H1 (cell line): Measurements from ENCODE around the gene OBSCN. TPM values are rescaled to one million over a fixed set of nuclear protein-coding genes. Genes with fewer than 3 reads are reported as not detected.

Experiments
- CTCF ChIA-PET: fragments of 300-600 bp; sonication (Branson Sonifier 250); formaldehyde crosslinking; loops from one replicate; lab custom pipeline; 2021; ENCODE audit not compliant: partially characterized antibody; lab: Charles Lee
- POLR2A ChIA-PET: fragments of 300-600 bp; sonication (Branson Sonifier 250); formaldehyde crosslinking; loops from one replicate; lab custom pipeline; 2021; ENCODE audit warnings: inconsistent platforms; ENCODE audit not compliant: partially characterized antibody; lab: Charles Lee
- DNase-seq, 2 experiments: peaks; one replicate each; pipeline versions ENCODE4 v3.0.0 to v3.0.0-alpha.2; 2010 to 2022; ENCODE audit warnings: low spot score in 2 of 2, low read depth in 1 of 2, mixed read lengths in 1 of 2
- FAIRE-seq: peaks from 2 replicates; lab custom pipeline; 2011; peaks lifted over from hg19 to GRCh38; lab: Jason Lieb, UNC
- H2AFZ ChIP-seq: 2 replicates; pipeline ENCODE4 v1.8.1; 2012; ENCODE audit warnings: low read length, inconsistent platforms
- H2AK5ac ChIP-seq: 2 replicates; pipeline ENCODE4 v1.6.1; 2013; ENCODE audit warnings: low read depth, low read length
- H2BK120ac ChIP-seq: replicated peaks from 2 replicates; pipeline ENCODE3; 2013; ENCODE audit warnings: low read depth, low read length, inconsistent platforms
- H2BK12ac ChIP-seq: 2 replicates; pipeline ENCODE4 v1.6.1; 2013; ENCODE audit warnings: low read depth, low read length
- H2BK15ac ChIP-seq: 2 replicates; pipeline ENCODE4 v1.6.1; 2013; ENCODE audit warnings: low read length
- H2BK20ac ChIP-seq: 2 replicates; pipeline ENCODE4 v1.6.1; 2013; ENCODE audit warnings: low read length
- H2BK5ac ChIP-seq: 2 replicates; pipeline ENCODE4 v1.6.1; 2013; ENCODE audit warnings: low read depth, low read length
- H3K14ac ChIP-seq: 2 replicates; pipeline ENCODE4 v1.6.1; 2013; ENCODE audit warnings: inconsistent platforms; ENCODE audit not compliant: insufficient read length
- H3K18ac ChIP-seq: 2 replicates; pipeline ENCODE4 v1.6.1; 2013; ENCODE audit warnings: low read length; ENCODE audit errors: extremely low read depth
- H3K23ac ChIP-seq: 2 replicates; pipeline ENCODE4 v1.6.1; 2013; ENCODE audit warnings: inconsistent platforms; ENCODE audit not compliant: insufficient read length
- H3K23me2 ChIP-seq: 2 replicates; pipeline ENCODE4 v1.6.1; 2013; ENCODE audit warnings: low read depth, low read length
- H3K27ac ChIP-seq: 2 replicates; pipeline ENCODE4 v1.6.1; 2011; ENCODE audit warnings: low read depth, low read length, inconsistent platforms
- H3K27me3 ChIP-seq, 4 experiments: replicated peaks in 1 of 4; 1 replicate in 1 of 4; 2 replicates in 3 of 4; pipeline versions ENCODE4 v1.6.1 to v1.8.1; 2011 to 2013; ENCODE audit warnings: low read length in 3 of 4, mild to moderate bottlenecking in 3 of 4, inconsistent platforms in 2 of 4, mixed read lengths in 2 of 4, moderate library complexity in 1 of 4; ENCODE audit not compliant: control insufficient read depth in 3 of 4, insufficient read depth in 3 of 4; ENCODE audit errors: extremely low read depth in 1 of 4
- H3K36me3 ChIP-seq, 4 experiments: 2 replicates each; pipeline versions ENCODE4 v1.6.1 to v1.8.1; 2011 to 2013; ENCODE audit warnings: mild to moderate bottlenecking in 4 of 4, low read length in 3 of 4, moderate library complexity in 2 of 4, control low read depth in 1 of 4, inconsistent platforms in 1 of 4; ENCODE audit not compliant: insufficient read depth in 4 of 4, control insufficient read depth in 2 of 4
- H3K4ac ChIP-seq: replicated peaks from 2 replicates; pipeline ENCODE3; 2013; ENCODE audit warnings: low read length, low read depth, mixed read lengths, inconsistent platforms; ENCODE audit not compliant: insufficient read length
- H3K4me1 ChIP-seq, 4 experiments: replicated peaks in 1 of 4; 1 replicate in 1 of 4; 2 replicates in 3 of 4; pipeline versions ENCODE4 v1.6.1 to v1.8.1; 2011 to 2013; ENCODE audit warnings: low read length in 3 of 4, inconsistent platforms in 2 of 4, mixed read lengths in 1 of 4; ENCODE audit not compliant: insufficient read depth in 4 of 4, control insufficient read depth in 3 of 4
- H3K4me2 ChIP-seq, 2 experiments: 2 replicates each; pipeline versions ENCODE4 v1.6.1 to v1.8.1; 2011 to 2013; ENCODE audit warnings: low read depth in 2 of 2, low read length in 2 of 2, control low read depth in 1 of 2, inconsistent platforms in 1 of 2, mild to moderate bottlenecking in 1 of 2; ENCODE audit not compliant: insufficient read depth in 1 of 2
- H3K4me3 ChIP-seq, 4 experiments: fragments of 200-600, 300-600 bp in 1 of 4; sonication (generic), shearing (Covaris generic), sonication (Bioruptor Twin) in 1 of 4; 2 replicates each; pipeline versions ENCODE4 v1.5.1 to v1.8.1; 2011 to 2016; ENCODE audit warnings: low read length in 4 of 4, low read depth in 3 of 4, control low read depth in 2 of 4, inconsistent platforms in 2 of 4, mild to moderate bottlenecking in 2 of 4, mixed read lengths in 1 of 4, moderate library complexity in 1 of 4; ENCODE audit not compliant: insufficient read depth in 2 of 4; ENCODE audit errors: extremely low read depth in 1 of 4
- H3K56ac ChIP-seq: replicated peaks from 2 replicates; pipeline ENCODE3; 2013; ENCODE audit warnings: low read depth, mild to moderate bottlenecking, mixed read lengths, low read length, inconsistent platforms; ENCODE audit not compliant: insufficient read length
- H3K79me1 ChIP-seq: 2 replicates; pipeline ENCODE4 v1.6.1; 2013; ENCODE audit warnings: low read depth, low read length, control low read depth
- H3K79me2 ChIP-seq, 2 experiments: 2 replicates each; pipeline versions ENCODE4 v1.6.1 to v1.8.1; 2012 to 2013; ENCODE audit warnings: low read length in 2 of 2, mild to moderate bottlenecking in 2 of 2, inconsistent platforms in 1 of 2; ENCODE audit not compliant: insufficient read depth in 2 of 2, control insufficient read depth in 1 of 2
- H3K9ac ChIP-seq, 4 experiments: replicated peaks in 1 of 4; 1 replicate in 1 of 4; 2 replicates in 3 of 4; pipeline versions ENCODE4 v1.6.1 to v1.8.1; 2011 to 2013; ENCODE audit warnings: low read depth in 3 of 4, low read length in 3 of 4, control low read depth in 2 of 4, mild to moderate bottlenecking in 2 of 4, moderate library complexity in 2 of 4, inconsistent platforms in 1 of 4; ENCODE audit errors: extremely low read depth in 1 of 4
- H3K9me3 ChIP-seq, 2 experiments: 2 replicates each; pipeline versions ENCODE4 v1.6.1 to v1.8.1; 2012 to 2013; ENCODE audit warnings: mild to moderate bottlenecking in 2 of 2, moderate library complexity in 2 of 2, control low read depth in 1 of 2, inconsistent platforms in 1 of 2, low read depth in 1 of 2, low read length in 1 of 2, mixed read lengths in 1 of 2; ENCODE audit not compliant: insufficient read depth in 2 of 2
- H4K20me1 ChIP-seq, 2 experiments: replicated peaks in 1 of 2; 2 replicates each; pipeline versions ENCODE3 to v1.8.1; 2011 to 2013; ENCODE audit warnings: inconsistent platforms in 2 of 2, low read length in 2 of 2, mild to moderate bottlenecking in 1 of 2; ENCODE audit not compliant: insufficient read depth in 2 of 2, control insufficient read depth in 1 of 2
- H4K5ac ChIP-seq: 2 replicates; pipeline ENCODE4 v1.6.1; 2013; ENCODE audit warnings: low read length, low read depth, mixed read lengths, inconsistent platforms; ENCODE audit not compliant: insufficient read length
- H4K8ac ChIP-seq: 2 replicates; pipeline ENCODE4 v1.8.0; 2013; ENCODE audit warnings: mild to moderate bottlenecking, moderate library complexity, low read length, inconsistent platforms; ENCODE audit not compliant: insufficient read depth; ENCODE audit errors: extremely low read depth
- H4K91ac ChIP-seq: replicated peaks from 2 replicates; pipeline ENCODE3; 2013; ENCODE audit warnings: low read length, mixed read lengths, inconsistent platforms; ENCODE audit not compliant: insufficient read length
- BCL11A ChIP-seq, 2 experiments: IDR thresholded peaks; one replicate each; pipeline ENCODE4 v1.6.1; 2011; ENCODE audit warnings: low read depth in 2 of 2, low read length in 2 of 2, mild to moderate bottlenecking in 2 of 2
- CBX5 ChIP-seq: fragments of 300-800, 300-1000 bp; sonication (generic); IDR thresholded peaks from 2 replicates; pipeline ENCODE4 v1.7.1; 2016; ENCODE audit warnings: antibody characterized with exemption, low read length, low read depth
- CHD2 ChIP-seq: IDR thresholded peaks from 2 replicates; pipeline ENCODE4 v1.6.1; 2012; ENCODE audit warnings: low read length, improper control_type of control experiment
- PHF8 ChIP-seq: fragments of 200-600 bp; sonication (generic); conservative IDR thresholded peaks from 2 replicates; pipeline ENCODE4 v1.7.1; 2012; ENCODE audit warnings: low read depth, mild to moderate bottlenecking, inconsistent platforms, low read length, moderate library complexity
- RFX5 ChIP-seq: IDR thresholded peaks from 2 replicates; pipeline ENCODE4 v1.6.1; 2011; ENCODE audit warnings: low read depth, low read length, improper control_type of control experiment, borderline replicate concordance
- SAP30 ChIP-seq: fragments of 300-600 bp; sonication (generic); IDR thresholded peaks from 2 replicates; pipeline ENCODE4 v1.7.1; 2012; ENCODE audit warnings: low read length, moderate library complexity, mild to moderate bottlenecking, inconsistent platforms; ENCODE audit not compliant: insufficient read depth, insufficient replicate concordance
- SIRT6 ChIP-seq: IDR thresholded peaks from one replicate; pipeline ENCODE4 v1.7.1; 2012; ENCODE audit warnings: low read length, inconsistent platforms
- SP2 ChIP-seq: IDR thresholded peaks from 2 replicates; pipeline ENCODE4 v1.6.1; 2012; ENCODE audit warnings: mild to moderate bottlenecking, low read length, inconsistent platforms
- TEAD4 ChIP-seq: IDR thresholded peaks from 2 replicates; pipeline ENCODE4 v1.6.1; 2012; ENCODE audit warnings: low read depth, low read length, inconsistent platforms, mixed read lengths
- ZNF274 ChIP-seq: IDR thresholded peaks from 2 replicates; pipeline ENCODE4 v1.7.0; 2012; ENCODE audit warnings: low read length, borderline replicate concordance; ENCODE audit errors: extremely low read depth
- WGBS, 2 experiments: shearing (Covaris generic) in 1 of 2; methylation state at CpG; one replicate each; pipeline versions ENCODE4 v1.1.6 to v1.1.7; 2013 to 2015; ENCODE audit warnings: low lambda C conversion rate in 2 of 2, mixed read lengths in 2 of 2, inconsistent platforms in 1 of 2, low coverage in 1 of 2, missing lambda C conversion rate in 1 of 2; ENCODE audit not compliant: insufficient replicate concordance in 2 of 2, insufficient coverage in 1 of 2, insufficient read length in 1 of 2; ENCODE audit errors: extremely low coverage in 1 of 2, missing lambda C conversion rate in 1 of 2; 5-methylcytosine and 5-hydroxymethylcytosine counted together
- polyA plus RNA-seq, 7 experiments: library from polyadenylated mRNA; depleted of rRNA in 3 of 7; stranded (reverse) in 5 of 7; unstranded in 2 of 7; fragments of >200 nt in 5 of 7; fragments of 200-250 nt in 2 of 7; gene quantifications; 1 replicate in 5 of 7; 2 replicates in 1 of 7; 4 replicates in 1 of 7; pipeline versions ENCODE4 v1.2.1 to v1.2.3, GENCODE V29; 2011 to 2013; ENCODE audit warnings: missing spikeins in 2 of 7, mixed read lengths in 2 of 7
- total RNA-seq: library from RNA; stranded (reverse); fragmentation: NEBNext Ultra II Directional; extraction: Animal tissue kit (Norgen Biotek cat#: 25700); gene quantifications from 2 replicates; pipeline ENCODE4 v1.2.1, GENCODE V29; 2021
- TF ChIP-seq, protein P1 (sequence below): IDR thresholded peaks from 2 replicates; pipeline ENCODE4 v1.6.1; 2011; ENCODE audit warnings: low read length, improper control_type of control experiment

Gene OBSCN
- total and polyA plus RNA-seq, 2 of the 8 experiments (the other 6 are each of a cell fraction or from before 2014, with no cell fraction given): 7.5 to 28.4 TPM

DNA sequence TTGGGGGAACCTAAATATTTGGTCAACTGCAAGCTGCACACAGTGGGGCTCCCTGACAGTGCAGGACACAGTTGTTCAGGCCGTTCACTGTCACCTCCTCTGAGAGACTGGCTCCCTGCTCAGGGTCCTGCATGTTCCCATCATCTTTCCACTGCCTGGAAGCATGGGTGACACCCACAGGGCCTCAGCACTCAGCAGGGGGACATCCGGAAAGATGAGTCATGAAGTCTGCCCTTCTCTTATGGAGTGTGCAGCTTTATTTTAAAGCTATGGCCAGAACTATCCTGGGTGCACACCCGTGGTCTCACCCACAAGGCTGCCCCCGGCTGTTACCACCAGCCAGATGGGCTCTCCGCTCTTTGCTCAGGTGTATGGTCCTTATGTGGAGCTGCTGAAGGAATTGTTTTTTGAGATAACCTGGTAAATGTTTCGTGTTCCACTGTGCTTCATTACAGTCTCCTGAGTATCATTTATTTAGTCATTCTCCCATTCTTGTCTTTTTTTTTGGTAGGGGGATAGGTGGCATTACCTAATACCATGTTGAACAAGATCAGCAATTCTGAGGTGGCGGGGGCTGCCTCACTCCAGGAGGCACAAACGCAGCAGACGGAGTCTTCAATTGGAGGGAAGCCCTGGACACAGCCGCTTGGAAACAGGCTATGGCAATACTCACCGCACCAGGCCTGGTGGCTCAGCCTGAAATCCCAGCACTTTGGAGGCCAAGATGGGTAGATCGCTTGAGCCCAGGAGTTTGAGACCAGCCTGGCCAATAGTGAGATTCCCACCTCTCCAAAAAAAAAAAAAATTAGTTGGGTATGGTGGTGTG is 184.5 kb downstream of the OBSCN start:
- no peak overlapping the region for H3K14ac ChIP-seq
- no peak overlapping the region for H3K23ac ChIP-seq
- H4K20me1 ChIP-seq: peaks cover 12 to 23% of the 10 kb centered on the region in 2 experiments
- no peak overlapping the region for H2AK5ac ChIP-seq
- peaks cover 2% of the 10 kb centered on the region; the same call in 1 of the 2 replicates for H3K79me1 ChIP-seq
- no peaks in the 10 kb centered on the region for H3K4me1 ChIP-seq
- H3K4me3 ChIP-seq: no peak overlapping the region
- H2BK120ac ChIP-seq: no peak overlapping the region
- H4K8ac ChIP-seq: no peak overlapping the region; the same call in 1 of the 2 replicates
- no peaks in the 10 kb centered on the region for H3K23me2 ChIP-seq
- H3K9me3 ChIP-seq: no peaks in the 10 kb centered on the region
- H2BK12ac ChIP-seq: no peak overlapping the region
- H3K4me2 ChIP-seq: no peak overlapping the region
- no peak for FAIRE-seq
- no peak overlapping the region for H2BK20ac ChIP-seq
- no peak for DNase-seq
- no peak overlapping the region for H2BK5ac ChIP-seq
- H3K18ac ChIP-seq: no peak overlapping the region
- H3K79me2 ChIP-seq: no peaks in the 10 kb centered on the region
- peaks cover 5 to 36% (median 20%) of the 10 kb centered on the region in 4 experiments; a peak in 7 of 8 replicates for H3K36me3 ChIP-seq
- no peak overlapping the region for H2BK15ac ChIP-seq
- no peaks in the 10 kb centered on the region for H3K27me3 ChIP-seq
- no peak overlapping the region for H3K27ac ChIP-seq
- H2AFZ ChIP-seq: no peak overlapping the region
- no peak overlapping the region for H3K9ac ChIP-seq
- CTCF ChIA-PET: interaction anchor here (0.6 to 1.4 kb wide), 7 partner anchors 11 to 481 kb away, joined by 3 to 6 read pairs (median 5); no protein-coding TSS in a partner anchor
- WGBS, 2 experiments: 89% methylated on average over 11 of the region's 12 CpGs; no CpG with 5 or more reads in 1 of the 2 experiments
- no peak overlapping the region for H4K5ac ChIP-seq
- POLR2A ChIA-PET: interaction anchor here (0.9 to 5.8 kb wide), 7 partner anchors 8 to 105 kb away, joined by 3 to 31 read pairs (median 5); partner anchors contain the start of gene TRIM11
- H3K56ac ChIP-seq: no peak overlapping the region
- H4K91ac ChIP-seq: no peak overlapping the region
- no peak overlapping the region for H3K4ac ChIP-seq
- TF ChIP-seq SIRT6: no peak
- TF ChIP-seq TEAD4: no peak
- no peak for TF ChIP-seq BCL11A (IDR thresholded peaks at IDR 0.05; ENCODE audit: low read depth in 2 of 2, low read length in 2 of 2)
- no peak for TF ChIP-seq PHF8
- no peak for TF ChIP-seq RFX5
- TF ChIP-seq, protein P1, sequence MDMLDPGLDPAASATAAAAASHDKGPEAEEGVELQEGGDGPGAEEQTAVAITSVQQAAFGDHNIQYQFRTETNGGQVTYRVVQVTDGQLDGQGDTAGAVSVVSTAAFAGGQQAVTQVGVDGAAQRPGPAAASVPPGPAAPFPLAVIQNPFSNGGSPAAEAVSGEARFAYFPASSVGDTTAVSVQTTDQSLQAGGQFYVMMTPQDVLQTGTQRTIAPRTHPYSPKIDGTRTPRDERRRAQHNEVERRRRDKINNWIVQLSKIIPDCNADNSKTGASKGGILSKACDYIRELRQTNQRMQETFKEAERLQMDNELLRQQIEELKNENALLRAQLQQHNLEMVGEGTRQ: no peak
- TF ChIP-seq SAP30: no peak
- TF ChIP-seq SP2: no peak
- TF ChIP-seq CHD2: no peak
- no peak for TF ChIP-seq CBX5
- no peak for TF ChIP-seq ZNF274
